Measurements from ENCODE around the gene PKP4. TPM values are rescaled to one million over a fixed set of nuclear protein-coding genes. Genes with fewer than 3 reads are reported as not detected.
"Not testable (repeated sequence)": the region's sequence is repeated elsewhere in the genome, so short reads cannot be mapped to it uniquely, and the experiment has no call there.

Gene PKP4
- polyA plus RNA-seq, 1 donor from 2014 or later, result 24.2 TPM

DNA sequence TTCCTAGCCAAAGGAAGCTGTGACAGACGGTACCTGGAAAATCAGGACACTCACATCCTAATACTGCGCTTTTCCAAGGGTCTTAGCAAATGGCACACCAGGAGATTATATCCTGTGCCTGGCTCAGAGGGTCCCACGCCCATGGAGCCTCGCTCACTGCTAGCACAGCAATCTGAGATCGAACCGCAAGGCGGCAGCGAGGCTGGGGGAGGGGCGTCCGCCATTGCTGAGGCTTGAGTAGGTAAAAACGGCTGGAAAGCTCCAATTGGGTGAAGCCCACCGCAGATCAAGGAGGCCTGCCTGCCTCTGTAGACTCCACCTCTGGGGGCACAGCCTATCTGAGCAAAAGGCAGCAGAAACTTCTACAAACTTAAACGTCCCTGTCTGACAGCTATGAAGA, 23.0 kb upstream of the PKP4 start:
- not testable (repeated sequence) for H3K27me3 ChIP-seq (ENCODE audit: insufficient read depth, low read depth, low read length); H3K9me3 ChIP-seq (ENCODE audit: low read length); H4K20me1 ChIP-seq (ENCODE audit: insufficient read depth); H3K79me2 ChIP-seq (replicated peaks; ENCODE audit: insufficient read depth, low read length); H3K4me2 ChIP-seq (ENCODE audit: low read length); H3K9me2 ChIP-seq (ENCODE audit: insufficient read depth, low read length); H3F3A ChIP-seq (ENCODE audit: insufficient read depth, low read length, poor library complexity, severe bottlenecking); H2AFZ ChIP-seq (ENCODE audit: low read depth, low read length); H3K36me3 ChIP-seq (ENCODE audit: insufficient read depth, low read length); H3K27ac ChIP-seq (ENCODE audit: low read length); H3K4me3 ChIP-seq (ENCODE audit: low read length); H3K9ac ChIP-seq (ENCODE audit: low read length)

DNA sequence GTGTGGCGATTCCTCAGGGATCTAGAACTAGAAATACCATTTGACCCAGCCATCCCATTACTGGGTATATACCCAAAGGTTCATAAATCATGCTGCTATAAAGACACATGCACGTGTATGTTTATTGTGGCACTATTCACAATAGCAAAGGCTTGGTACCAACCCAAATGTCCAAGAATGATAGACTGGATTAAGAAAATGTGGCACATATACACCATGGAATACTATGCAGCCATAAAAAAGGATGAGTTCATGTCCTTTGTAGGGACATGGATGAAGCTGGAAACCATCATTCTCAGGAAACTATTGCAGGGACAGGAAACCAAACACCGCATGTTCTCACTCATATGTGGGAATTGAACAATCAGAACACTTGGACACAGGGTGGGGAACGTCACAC, 17.7 kb upstream of the PKP4 start:
- H3K4me3 ChIP-seq (ENCODE audit: low read length); H3F3A ChIP-seq (ENCODE audit: insufficient read depth, low read length, poor library complexity, severe bottlenecking); H3K9me2 ChIP-seq (ENCODE audit: insufficient read depth, low read length); H2AFZ ChIP-seq (ENCODE audit: low read depth, low read length); H3K9me3 ChIP-seq (ENCODE audit: low read length); H3K36me3 ChIP-seq (ENCODE audit: insufficient read depth, low read length); H4K20me1 ChIP-seq (ENCODE audit: insufficient read depth); H3K27me3 ChIP-seq (ENCODE audit: insufficient read depth, low read depth, low read length); H3K27ac ChIP-seq (ENCODE audit: low read length); H3K4me2 ChIP-seq (ENCODE audit: low read length); H3K9ac ChIP-seq (ENCODE audit: low read length); H3K79me2 ChIP-seq (replicated peaks; ENCODE audit: insufficient read depth, low read length): not testable (repeated sequence)

DNA sequence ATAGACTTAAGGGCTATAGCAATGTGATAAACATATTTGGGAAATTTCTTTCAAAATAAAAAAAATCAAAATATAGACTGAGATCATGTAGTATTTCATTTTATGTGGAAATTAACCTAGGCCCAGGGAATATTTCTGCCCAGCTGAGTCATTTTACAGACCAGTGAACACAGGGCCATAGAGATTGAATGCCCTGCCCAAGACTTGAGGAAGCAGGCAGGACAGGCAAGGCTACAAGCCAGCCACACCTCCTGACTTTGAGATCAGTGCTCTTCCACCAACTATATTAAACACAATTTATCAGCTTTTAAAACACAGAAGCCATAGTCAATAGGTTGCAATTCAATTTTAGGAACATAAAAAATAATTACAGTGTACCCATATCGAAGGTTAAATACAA, 13.1 kb upstream of the PKP4 start:
- H3K9ac ChIP-seq (ENCODE audit: low read length), result no peak overlapping the region
- no peaks in the 10 kb centered on the region for H3K36me3 ChIP-seq (ENCODE audit: insufficient read depth, low read length)
- TF ChIP-seq POLR2AphosphoS5 (IDR thresholded peaks at IDR 0.05), result no peak
- TF ChIP-seq, protein P1, sequence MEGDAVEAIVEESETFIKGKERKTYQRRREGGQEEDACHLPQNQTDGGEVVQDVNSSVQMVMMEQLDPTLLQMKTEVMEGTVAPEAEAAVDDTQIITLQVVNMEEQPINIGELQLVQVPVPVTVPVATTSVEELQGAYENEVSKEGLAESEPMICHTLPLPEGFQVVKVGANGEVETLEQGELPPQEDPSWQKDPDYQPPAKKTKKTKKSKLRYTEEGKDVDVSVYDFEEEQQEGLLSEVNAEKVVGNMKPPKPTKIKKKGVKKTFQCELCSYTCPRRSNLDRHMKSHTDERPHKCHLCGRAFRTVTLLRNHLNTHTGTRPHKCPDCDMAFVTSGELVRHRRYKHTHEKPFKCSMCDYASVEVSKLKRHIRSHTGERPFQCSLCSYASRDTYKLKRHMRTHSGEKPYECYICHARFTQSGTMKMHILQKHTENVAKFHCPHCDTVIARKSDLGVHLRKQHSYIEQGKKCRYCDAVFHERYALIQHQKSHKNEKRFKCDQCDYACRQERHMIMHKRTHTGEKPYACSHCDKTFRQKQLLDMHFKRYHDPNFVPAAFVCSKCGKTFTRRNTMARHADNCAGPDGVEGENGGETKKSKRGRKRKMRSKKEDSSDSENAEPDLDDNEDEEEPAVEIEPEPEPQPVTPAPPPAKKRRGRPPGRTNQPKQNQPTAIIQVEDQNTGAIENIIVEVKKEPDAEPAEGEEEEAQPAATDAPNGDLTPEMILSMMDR (IDR thresholded peaks at IDR 0.05; ENCODE audit: poor library complexity, severe bottlenecking), result no peak
- TF ChIP-seq EP300 (conservative IDR thresholded peaks at IDR 0.05; ENCODE audit: poor library complexity, severe bottlenecking), result no peak
- no peak for TF ChIP-seq EZH2 (IDR thresholded peaks at IDR 0.05; ENCODE audit: borderline replicate concordance, insufficient read depth, low read length, poor library complexity, severe bottlenecking)
- no peak for TF ChIP-seq RAD21 (conservative IDR thresholded peaks at IDR 0.05)
- TF ChIP-seq TAF1 (IDR thresholded peaks at IDR 0.05; ENCODE audit: low read depth), result no peak
- no peak for TF ChIP-seq SMC3 (conservative IDR thresholded peaks at IDR 0.05; ENCODE audit: poor library complexity)
- TF ChIP-seq, protein P2, sequence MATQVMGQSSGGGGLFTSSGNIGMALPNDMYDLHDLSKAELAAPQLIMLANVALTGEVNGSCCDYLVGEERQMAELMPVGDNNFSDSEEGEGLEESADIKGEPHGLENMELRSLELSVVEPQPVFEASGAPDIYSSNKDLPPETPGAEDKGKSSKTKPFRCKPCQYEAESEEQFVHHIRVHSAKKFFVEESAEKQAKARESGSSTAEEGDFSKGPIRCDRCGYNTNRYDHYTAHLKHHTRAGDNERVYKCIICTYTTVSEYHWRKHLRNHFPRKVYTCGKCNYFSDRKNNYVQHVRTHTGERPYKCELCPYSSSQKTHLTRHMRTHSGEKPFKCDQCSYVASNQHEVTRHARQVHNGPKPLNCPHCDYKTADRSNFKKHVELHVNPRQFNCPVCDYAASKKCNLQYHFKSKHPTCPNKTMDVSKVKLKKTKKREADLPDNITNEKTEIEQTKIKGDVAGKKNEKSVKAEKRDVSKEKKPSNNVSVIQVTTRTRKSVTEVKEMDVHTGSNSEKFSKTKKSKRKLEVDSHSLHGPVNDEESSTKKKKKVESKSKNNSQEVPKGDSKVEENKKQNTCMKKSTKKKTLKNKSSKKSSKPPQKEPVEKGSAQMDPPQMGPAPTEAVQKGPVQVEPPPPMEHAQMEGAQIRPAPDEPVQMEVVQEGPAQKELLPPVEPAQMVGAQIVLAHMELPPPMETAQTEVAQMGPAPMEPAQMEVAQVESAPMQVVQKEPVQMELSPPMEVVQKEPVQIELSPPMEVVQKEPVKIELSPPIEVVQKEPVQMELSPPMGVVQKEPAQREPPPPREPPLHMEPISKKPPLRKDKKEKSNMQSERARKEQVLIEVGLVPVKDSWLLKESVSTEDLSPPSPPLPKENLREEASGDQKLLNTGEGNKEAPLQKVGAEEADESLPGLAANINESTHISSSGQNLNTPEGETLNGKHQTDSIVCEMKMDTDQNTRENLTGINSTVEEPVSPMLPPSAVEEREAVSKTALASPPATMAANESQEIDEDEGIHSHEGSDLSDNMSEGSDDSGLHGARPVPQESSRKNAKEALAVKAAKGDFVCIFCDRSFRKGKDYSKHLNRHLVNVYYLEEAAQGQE (IDR thresholded peaks at IDR 0.05; ENCODE audit: borderline replicate concordance), result no peak
- TF ChIP-seq MXI1 (conservative IDR thresholded peaks at IDR 0.05; ENCODE audit: poor library complexity, severe bottlenecking), result no peak
- no peaks in the 10 kb centered on the region for H3K9me2 ChIP-seq (ENCODE audit: insufficient read depth, low read length)
- no peaks in the 10 kb centered on the region for H4K20me1 ChIP-seq (ENCODE audit: insufficient read depth)
- no peak overlapping the region for H3K27ac ChIP-seq (ENCODE audit: low read length)
- H3K9me3 ChIP-seq (ENCODE audit: low read length), result no peaks in the 10 kb centered on the region
- no peaks in the 10 kb centered on the region for H3K79me2 ChIP-seq (replicated peaks; ENCODE audit: insufficient read depth, low read length)
- no peak overlapping the region for H3K4me3 ChIP-seq (ENCODE audit: low read length)
- no peaks in the 10 kb centered on the region for H3K27me3 ChIP-seq (ENCODE audit: insufficient read depth, low read depth, low read length)
- no peak overlapping the region for H3K4me2 ChIP-seq (ENCODE audit: low read length)
- no peaks in the 10 kb centered on the region for H3F3A ChIP-seq (ENCODE audit: insufficient read depth, low read length, poor library complexity, severe bottlenecking)
- H2AFZ ChIP-seq (ENCODE audit: low read depth, low read length), result no peak overlapping the region
